H4 (cell line): Measurements from ENCODE around the gene FAM227B. TPM values are rescaled to one million over a fixed set of nuclear protein-coding genes. Genes with fewer than 3 reads are reported as not detected.
"Not testable (repeated sequence)": the region's sequence is repeated elsewhere in the genome, so short reads cannot be mapped to it uniquely, and the experiment has no call there.

ENCODE experiments used
- DNase-seq: peaks from one replicate; pipeline ENCODE4 v3.0.0-alpha.2; 2015; ENCODE audit warnings: low spot score
- total RNA-seq: library from RNA; depleted of rRNA; stranded (reverse); fragments of >200 nt; shearing (Covaris generic); gene quantifications from 2 replicates; pipeline ENCODE4 v1.2.3, GENCODE V29; 2014; rRNA removed

Gene FAM227B
- 1.9 and 2.1 TPM in 2 replicates for total RNA-seq

GRCh38 chr15:49620658-49621368, at the start of gene FAM227B, which contains the start of gene DTWD1:
TSS of gene FAM227B (minus strand) at chr15:49620818. CDS start at chr15:49615171, 5,647 bp downstream.
TSS of gene DTWD1 (plus strand) at chr15:49621048. CDS start at chr15:49625168, 4,120 bp downstream.
- DNase-seq = peak; percentile 98

GRCh38 chr15:49669288-49669687, 48.7 kb upstream of the FAM227B start:
- DNase-seq = no peak

GRCh38 chr15:49666486-49666885, 45.9 kb upstream of the FAM227B start:
- not testable (repeated sequence) for DNase-seq

- no peak for DNase-seq
Observed at GRCh38 chr15:49664716-49665115, 44.1 kb upstream of the FAM227B start.

GRCh38 chr15:49656734-49657133, 36.1 kb upstream of the FAM227B start:
- DNase-seq = no peak

GRCh38 chr15:49652922-49653321, 32.3 kb upstream of the FAM227B start:
- DNase-seq = no peak

GRCh38 chr15:49650676-49651075, 30.1 kb upstream of the FAM227B start:
- no peak for DNase-seq

- no peak for DNase-seq
Observed at GRCh38 chr15:49649987-49650386, 29.4 kb upstream of the FAM227B start.

- DNase-seq = no peak
Observed at GRCh38 chr15:49646891-49647290, 26.3 kb upstream of the FAM227B start.

GRCh38 chr15:49645941-49646340, 25.3 kb upstream of the FAM227B start:
- no peak for DNase-seq

GRCh38 chr15:49645277-49645676, 24.7 kb upstream of the FAM227B start:
- no peak for DNase-seq

GRCh38 chr15:49644364-49644794, 23.8 kb upstream of the FAM227B start:
- DNase-seq = no peak

GRCh38 chr15:49637857-49638256, 17.2 kb upstream of the FAM227B start:
- DNase-seq = no peak

GRCh38 chr15:49628379-49628778, 7.8 kb upstream of the FAM227B start:
- DNase-seq = no peak

GRCh38 chr15:49627407-49627877, 6.8 kb upstream of the FAM227B start:
- DNase-seq = peak; percentile 66

GRCh38 chr15:49625460-49626036, 4.9 kb upstream of the FAM227B start:
- DNase-seq = no peak

GRCh38 chr15:49624056-49624455, 3.4 kb upstream of the FAM227B start:
- DNase-seq = peak; percentile 34

GRCh38 chr15:49622561-49622960, 1.9 kb upstream of the FAM227B start:
- DNase-seq = no peak

GRCh38 chr15:49621887-49622286, 1.3 kb upstream of the FAM227B start:
- DNase-seq = no peak

- DNase-seq = no peak
Observed at GRCh38 chr15:49621401-49621811, 788 bp upstream of the FAM227B start.

- no peak for DNase-seq
Observed at GRCh38 chr15:49620199-49620598, 419 bp downstream of the FAM227B start.

- no peak for DNase-seq
Observed at GRCh38 chr15:49619226-49619625, 1.4 kb downstream of the FAM227B start.

GRCh38 chr15:49612240-49612639, 8.4 kb downstream of the FAM227B start:
- not testable (repeated sequence) for DNase-seq
